ENCODE measurements around the gene PCDHB16. TPM values are rescaled to one million over a fixed set of nuclear protein-coding genes. Genes with fewer than 3 reads are reported as not detected.
"Not testable (repeated sequence)": the region's sequence is repeated elsewhere in the genome, so short reads cannot be mapped to it uniquely, and the experiment has no call there.

Gene PCDHB16
- total and polyA plus RNA-seq, 2 of the 13 experiments (the other 11 are each of a cell fraction or from before 2014, with no cell fraction given): 0.60 to 0.66 TPM

DNA sequence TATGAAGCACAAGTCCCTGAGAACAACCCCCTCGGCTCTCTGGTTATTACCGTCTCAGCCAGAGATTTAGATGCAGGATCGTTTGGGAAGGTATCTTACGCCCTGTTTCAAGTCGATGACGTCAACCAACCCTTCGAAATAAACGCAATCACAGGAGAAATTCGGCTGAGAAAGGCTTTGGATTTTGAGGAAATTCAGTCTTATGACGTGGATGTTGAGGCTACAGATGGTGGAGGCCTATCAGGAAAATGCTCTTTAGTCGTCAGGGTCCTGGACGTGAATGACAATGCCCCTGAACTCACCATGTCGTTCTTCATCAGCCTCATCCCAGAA, 31.2 kb upstream of the PCDHB16 start:
- no peak overlapping the region for H3K9ac ChIP-seq (ENCODE audit: insufficient read depth, low read depth, low read length)
- in situ Hi-C loops (cut with HindIII; ENCODE audit: extremely low pct_ligation_motif_present, low pct_unique_long_range_greater_than_20kb) (no loop called here), intact Hi-C loops (cut with micrococcal nuclease; ENCODE audit: unreplicated experiment) (loop anchor here (2.0 kb wide), 1 partner anchor 66 kb away; no protein-coding TSS in a partner anchor)
- no peak for FAIRE-seq
- WGBS (ENCODE audit: low lambda C conversion rate): 47% methylated on average over 13 of the region's 13 CpGs
- H3K4me2 ChIP-seq (ENCODE audit: low read depth, low read length): peak overlapping the region; percentile 67
- peak overlapping the region in 1 of 3 experiments; percentile 47; a peak in 1 of 6 replicates for H3K4me3 ChIP-seq (replicated peaks in 1 of 3; ENCODE audit: insufficient read depth in 1 of 3, low read depth in 2 of 3, low read length in 3 of 3)
- peaks cover 7% of the 10 kb centered on the region; the same call in 1 of the 2 replicates for H3K4me1 ChIP-seq (ENCODE audit: insufficient read depth, low read length)
- no peaks in the 10 kb centered on the region for H4K20me1 ChIP-seq (ENCODE audit: insufficient read depth, low read length)
- H3K79me2 ChIP-seq (ENCODE audit: insufficient read depth, low read length): no peaks in the 10 kb centered on the region
- no TSS peak for BruUV-seq (replicated peaks)
- ATAC-seq: no peak
- peak overlapping the region; percentile 28 for H2AFZ ChIP-seq (ENCODE audit: low read length)
- ChIA-PET POLR2A (no interaction called here), CTCF (ENCODE audit: low intra/inter-chr PET ratio, low total read pairs) (no interaction called here)
- TF ChIP-seq, protein P1, sequence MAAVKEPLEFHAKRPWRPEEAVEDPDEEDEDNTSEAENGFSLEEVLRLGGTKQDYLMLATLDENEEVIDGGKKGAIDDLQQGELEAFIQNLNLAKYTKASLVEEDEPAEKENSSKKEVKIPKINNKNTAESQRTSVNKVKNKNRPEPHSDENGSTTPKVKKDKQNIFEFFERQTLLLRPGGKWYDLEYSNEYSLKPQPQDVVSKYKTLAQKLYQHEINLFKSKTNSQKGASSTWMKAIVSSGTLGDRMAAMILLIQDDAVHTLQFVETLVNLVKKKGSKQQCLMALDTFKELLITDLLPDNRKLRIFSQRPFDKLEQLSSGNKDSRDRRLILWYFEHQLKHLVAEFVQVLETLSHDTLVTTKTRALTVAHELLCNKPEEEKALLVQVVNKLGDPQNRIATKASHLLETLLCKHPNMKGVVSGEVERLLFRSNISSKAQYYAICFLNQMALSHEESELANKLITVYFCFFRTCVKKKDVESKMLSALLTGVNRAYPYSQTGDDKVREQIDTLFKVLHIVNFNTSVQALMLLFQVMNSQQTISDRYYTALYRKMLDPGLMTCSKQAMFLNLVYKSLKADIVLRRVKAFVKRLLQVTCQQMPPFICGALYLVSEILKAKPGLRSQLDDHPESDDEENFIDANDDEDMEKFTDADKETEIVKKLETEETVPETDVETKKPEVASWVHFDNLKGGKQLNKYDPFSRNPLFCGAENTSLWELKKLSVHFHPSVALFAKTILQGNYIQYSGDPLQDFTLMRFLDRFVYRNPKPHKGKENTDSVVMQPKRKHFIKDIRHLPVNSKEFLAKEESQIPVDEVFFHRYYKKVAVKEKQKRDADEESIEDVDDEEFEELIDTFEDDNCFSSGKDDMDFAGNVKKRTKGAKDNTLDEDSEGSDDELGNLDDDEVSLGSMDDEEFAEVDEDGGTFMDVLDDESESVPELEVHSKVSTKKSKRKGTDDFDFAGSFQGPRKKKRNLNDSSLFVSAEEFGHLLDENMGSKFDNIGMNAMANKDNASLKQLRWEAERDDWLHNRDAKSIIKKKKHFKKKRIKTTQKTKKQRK (IDR thresholded peaks at IDR 0.05; ENCODE audit: low read length): no peak
- TF ChIP-seq ZNF883 (CRISPR knock-in tag; IDR thresholded peaks at IDR 0.05; ENCODE audit: not compliant biosample characterization) (no peak), ZNF34 (CRISPR knock-in tag; IDR thresholded peaks at IDR 0.05; ENCODE audit: borderline replicate concordance) (no peak), ZFAT (CRISPR knock-in tag; conservative IDR thresholded peaks at IDR 0.05) (no peak), YEATS2 (CRISPR knock-in tag; IDR thresholded peaks at IDR 0.05; ENCODE audit: borderline replicate concordance) (no peak), ZNF546 (CRISPR knock-in tag; conservative IDR thresholded peaks at IDR 0.05) (no peak), SMYD3 (CRISPR knock-in tag; IDR thresholded peaks at IDR 0.05) (no peak), CREB1 (IDR thresholded peaks at IDR 0.05) (peak; percentile 88), CREB1 (CRISPR knock-in tag; IDR thresholded peaks at IDR 0.05) (no peak), ZNF839 (CRISPR knock-in tag; IDR thresholded peaks at IDR 0.05; ENCODE audit: borderline replicate concordance) (no peak), ATF7 (IDR thresholded peaks at IDR 0.05) (peak; percentile 89), ATF7 (CRISPR knock-in tag; IDR thresholded peaks at IDR 0.05) (no peak), ZNF326 (CRISPR knock-in tag; IDR thresholded peaks at IDR 0.05; ENCODE audit: borderline replicate concordance) (no peak), ZNF501 (CRISPR knock-in tag; IDR thresholded peaks at IDR 0.05) (no peak)
- DNase-seq (ENCODE audit: low spot score): no peak
- no peaks in the 10 kb centered on the region for H3K36me3 ChIP-seq (replicated peaks in 1 of 2; ENCODE audit: control insufficient read depth in 1 of 2, insufficient read depth in 2 of 2, low read length in 2 of 2)
- peaks cover 0 to 10% of the 10 kb centered on the region in 2 experiments; a peak in 1 of 5 replicates for H3K27me3 ChIP-seq (ENCODE audit: control insufficient read depth in 1 of 2, insufficient read depth in 2 of 2, low read length in 2 of 2)
- no peak overlapping the region for H3K27ac ChIP-seq (ENCODE audit: extremely low read length, insufficient read depth, low read length)
- H3K9me3 ChIP-seq (ENCODE audit: low read length): no peaks in the 10 kb centered on the region

DNA sequence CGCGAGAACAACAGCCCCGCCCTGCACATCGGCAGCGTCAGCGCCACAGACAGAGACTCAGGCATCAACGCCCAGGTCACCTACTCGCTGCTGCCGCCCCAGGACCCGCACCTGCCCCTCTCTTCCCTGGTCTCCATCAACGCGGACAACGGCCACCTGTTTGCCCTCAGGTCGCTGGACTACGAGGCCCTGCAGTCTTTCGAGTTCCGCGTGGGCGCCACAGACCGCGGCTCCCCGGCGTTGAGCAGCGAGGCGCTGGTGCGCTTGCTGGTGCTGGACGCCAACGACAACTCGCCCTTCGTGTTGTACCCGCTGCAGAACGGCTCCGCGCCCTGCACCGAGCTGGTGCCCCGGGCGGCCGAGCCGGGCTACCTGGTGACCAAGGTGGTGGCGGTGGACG, 30.6 kb upstream of the PCDHB16 start:
- H3K9me3 ChIP-seq (ENCODE audit: low read length); H3K36me3 ChIP-seq (replicated peaks in 1 of 2; ENCODE audit: control insufficient read depth in 1 of 2, insufficient read depth in 2 of 2, low read length in 2 of 2); CTCF ChIA-PET (ENCODE audit: low intra/inter-chr PET ratio, low total read pairs); BruUV-seq (replicated peaks); DNase-seq (ENCODE audit: low spot score); ATAC-seq; H3K4me2 ChIP-seq (ENCODE audit: low read depth, low read length); H2AFZ ChIP-seq (ENCODE audit: low read length); H4K20me1 ChIP-seq (ENCODE audit: insufficient read depth, low read length); in situ Hi-C loops (cut with HindIII; ENCODE audit: extremely low pct_ligation_motif_present, low pct_unique_long_range_greater_than_20kb); FAIRE-seq; H3K9ac ChIP-seq (ENCODE audit: insufficient read depth, low read depth, low read length); H3K27ac ChIP-seq (ENCODE audit: extremely low read length, insufficient read depth, low read length); H3K4me3 ChIP-seq (replicated peaks in 1 of 3; ENCODE audit: insufficient read depth in 1 of 3, low read depth in 2 of 3, low read length in 3 of 3); H3K4me1 ChIP-seq (ENCODE audit: insufficient read depth, low read length); H3K79me2 ChIP-seq (ENCODE audit: insufficient read depth, low read length); POLR2A ChIA-PET: not testable (repeated sequence)
- intact Hi-C loops (cut with micrococcal nuclease; ENCODE audit: unreplicated experiment): loop anchor here (2.0 kb wide), 1 partner anchor 67 kb away; no protein-coding TSS in a partner anchor
- WGBS (ENCODE audit: low lambda C conversion rate): 93% methylated on average over 6 of the region's 41 CpGs
- H3K27me3 ChIP-seq (ENCODE audit: control insufficient read depth in 1 of 2, insufficient read depth in 2 of 2, low read length in 2 of 2): peaks cover 2 to 15% of the 10 kb centered on the region in 2 experiments; a peak in 2 of 5 replicates

Measured in HepG2 (cell line).